ENCODE data around the gene PADI4. TPM values are rescaled to one million over a fixed set of nuclear protein-coding genes. Genes with fewer than 3 reads are reported as not detected.

PADI4 gene
- total and polyA plus RNA-seq, 2 experiments from 2014 or later = 0.45 to 0.52 TPM

DNA sequence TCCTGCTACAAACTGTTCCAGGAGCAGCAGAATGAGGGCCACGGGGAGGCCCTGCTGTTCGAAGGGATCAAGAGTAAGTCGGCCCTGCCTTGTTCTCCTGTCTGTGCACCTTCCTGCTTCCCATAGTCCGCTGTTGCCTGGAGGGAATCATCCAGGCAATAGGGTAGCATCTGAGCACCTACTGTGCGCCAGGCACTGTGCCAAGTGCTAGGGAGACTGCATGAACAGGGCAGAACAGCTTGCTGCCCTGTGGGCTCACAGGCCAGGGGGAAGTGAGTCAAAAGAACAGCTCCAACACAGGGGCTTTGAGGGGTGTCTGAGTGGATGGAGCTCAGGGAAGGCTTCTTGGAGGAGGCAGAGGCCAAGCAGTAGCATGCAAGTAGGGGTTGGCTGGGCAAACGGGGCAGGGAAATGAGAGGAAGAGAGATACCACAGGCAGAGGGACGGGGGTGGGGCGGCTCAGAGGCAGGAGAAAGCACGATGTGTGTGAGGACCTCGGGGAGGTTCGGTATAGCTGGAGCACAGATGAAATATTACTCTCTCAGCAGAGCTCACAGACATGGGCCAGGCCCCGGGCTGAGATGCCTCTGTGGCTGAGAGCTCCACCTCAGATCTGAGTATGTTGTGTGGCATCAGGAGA, 48.5 kb downstream of the PADI4 start:
- Mint-ChIP-seq H3K4me1 (peaks cover 7% of the 10 kb centered on the region; the same call in 2 of the 3 replicates), H3K27ac (no peak overlapping the region), H3K4me3 (no peak overlapping the region), H3K27me3 (ENCODE audit: insufficient read depth, low read depth, poor library complexity) (peaks cover 10% of the 10 kb centered on the region), H3K9me3 (no peaks in the 10 kb centered on the region; the same call in 2 of the 3 replicates), H3K36me3 (ENCODE audit: low read depth) (no peaks in the 10 kb centered on the region)
- peak overlapping the region; percentile 59 for H2AFZ ChIP-seq
- H3F3A ChIP-seq (replicated peaks; ENCODE audit: low read depth) = no peaks in the 10 kb centered on the region
- TF ChIP-seq CTCF (conservative IDR thresholded peaks at IDR 0.05; ENCODE audit: low read depth in 2 of 2) (no peak), CREB1 (CRISPR knock-in tag; IDR thresholded peaks at IDR 0.05; ENCODE audit: low read depth) (no peak), EZH2phosphoT487 (IDR thresholded peaks at IDR 0.05; ENCODE audit: unreplicated experiment) (no peak), NANOG (IDR thresholded peaks at IDR 0.05; ENCODE audit: borderline replicate concordance) (no peak), ZNF331 (CRISPR knock-in tag; IDR thresholded peaks at IDR 0.05; ENCODE audit: low read depth) (no peak), JUNB (IDR thresholded peaks at IDR 0.05; ENCODE audit: unreplicated experiment) (no peak), STAT1 (IDR thresholded peaks at IDR 0.05; ENCODE audit: unreplicated experiment) (no peak)
- TF ChIP-seq, protein P1, sequence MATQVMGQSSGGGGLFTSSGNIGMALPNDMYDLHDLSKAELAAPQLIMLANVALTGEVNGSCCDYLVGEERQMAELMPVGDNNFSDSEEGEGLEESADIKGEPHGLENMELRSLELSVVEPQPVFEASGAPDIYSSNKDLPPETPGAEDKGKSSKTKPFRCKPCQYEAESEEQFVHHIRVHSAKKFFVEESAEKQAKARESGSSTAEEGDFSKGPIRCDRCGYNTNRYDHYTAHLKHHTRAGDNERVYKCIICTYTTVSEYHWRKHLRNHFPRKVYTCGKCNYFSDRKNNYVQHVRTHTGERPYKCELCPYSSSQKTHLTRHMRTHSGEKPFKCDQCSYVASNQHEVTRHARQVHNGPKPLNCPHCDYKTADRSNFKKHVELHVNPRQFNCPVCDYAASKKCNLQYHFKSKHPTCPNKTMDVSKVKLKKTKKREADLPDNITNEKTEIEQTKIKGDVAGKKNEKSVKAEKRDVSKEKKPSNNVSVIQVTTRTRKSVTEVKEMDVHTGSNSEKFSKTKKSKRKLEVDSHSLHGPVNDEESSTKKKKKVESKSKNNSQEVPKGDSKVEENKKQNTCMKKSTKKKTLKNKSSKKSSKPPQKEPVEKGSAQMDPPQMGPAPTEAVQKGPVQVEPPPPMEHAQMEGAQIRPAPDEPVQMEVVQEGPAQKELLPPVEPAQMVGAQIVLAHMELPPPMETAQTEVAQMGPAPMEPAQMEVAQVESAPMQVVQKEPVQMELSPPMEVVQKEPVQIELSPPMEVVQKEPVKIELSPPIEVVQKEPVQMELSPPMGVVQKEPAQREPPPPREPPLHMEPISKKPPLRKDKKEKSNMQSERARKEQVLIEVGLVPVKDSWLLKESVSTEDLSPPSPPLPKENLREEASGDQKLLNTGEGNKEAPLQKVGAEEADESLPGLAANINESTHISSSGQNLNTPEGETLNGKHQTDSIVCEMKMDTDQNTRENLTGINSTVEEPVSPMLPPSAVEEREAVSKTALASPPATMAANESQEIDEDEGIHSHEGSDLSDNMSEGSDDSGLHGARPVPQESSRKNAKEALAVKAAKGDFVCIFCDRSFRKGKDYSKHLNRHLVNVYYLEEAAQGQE (IDR thresholded peaks at IDR 0.05; ENCODE audit: unreplicated experiment) = no peak
- no peaks in the 10 kb centered on the region for H3K4me1 ChIP-seq (ENCODE audit: insufficient read depth)
- H3K4me3 ChIP-seq = no peak overlapping the region
- DNase-seq (ENCODE audit: low spot score) (no peak), ATAC-seq (no peak)
- no peaks in the 10 kb centered on the region for H3K79me2 ChIP-seq (replicated peaks; ENCODE audit: insufficient read depth)
- no peaks in the 10 kb centered on the region for H3K27me3 ChIP-seq (ENCODE audit: insufficient read depth)
- no peak overlapping the region for H3K4me2 ChIP-seq
- no peak overlapping the region for H3K27ac ChIP-seq (ENCODE audit: low read depth)
- no peaks in the 10 kb centered on the region for H3K36me3 ChIP-seq (ENCODE audit: insufficient read depth)
- H3K9me2 ChIP-seq (ENCODE audit: insufficient read depth) = no peaks in the 10 kb centered on the region
- no peaks in the 10 kb centered on the region; the same call in 1 of the 2 replicates for H4K20me1 ChIP-seq (replicated peaks; ENCODE audit: insufficient read depth)

GRCh38 chr1:17358557-17358956, 50.6 kb downstream of the PADI4 start:
- Histone ChIP-seq H3K79me2 (replicated peaks; ENCODE audit: insufficient read depth) (no peaks in the 10 kb centered on the region), H3F3A (replicated peaks; ENCODE audit: low read depth) (no peaks in the 10 kb centered on the region), H3K4me3 (no peak overlapping the region), H3K4me2 (no peak overlapping the region), H2AFZ (peak overlapping the region; percentile 66; the same call in 1 of the 2 replicates), H3K9me2 (ENCODE audit: insufficient read depth) (no peaks in the 10 kb centered on the region), H3K36me3 (ENCODE audit: insufficient read depth) (no peaks in the 10 kb centered on the region), H3K27ac (ENCODE audit: low read depth) (no peak overlapping the region), H3K4me1 (ENCODE audit: insufficient read depth) (no peaks in the 10 kb centered on the region), H4K20me1 (replicated peaks; ENCODE audit: insufficient read depth) (no peaks in the 10 kb centered on the region; the same call in 1 of the 2 replicates), H3K27me3 (ENCODE audit: insufficient read depth) (no peaks in the 10 kb centered on the region)
- DNase-seq (ENCODE audit: low spot score) (no peak), ATAC-seq (no peak)
- no peaks in the 10 kb centered on the region for H3K9me3 Mint-ChIP-seq
- H3K4me1 Mint-ChIP-seq = peaks cover 7% of the 10 kb centered on the region; the same call in 2 of the 3 replicates
- H3K27ac Mint-ChIP-seq = no peak overlapping the region
- peaks cover 7% of the 10 kb centered on the region for H3K27me3 Mint-ChIP-seq (ENCODE audit: insufficient read depth, low read depth, poor library complexity)
- H3K4me3 Mint-ChIP-seq = no peak overlapping the region
- TF ChIP-seq, protein P2, sequence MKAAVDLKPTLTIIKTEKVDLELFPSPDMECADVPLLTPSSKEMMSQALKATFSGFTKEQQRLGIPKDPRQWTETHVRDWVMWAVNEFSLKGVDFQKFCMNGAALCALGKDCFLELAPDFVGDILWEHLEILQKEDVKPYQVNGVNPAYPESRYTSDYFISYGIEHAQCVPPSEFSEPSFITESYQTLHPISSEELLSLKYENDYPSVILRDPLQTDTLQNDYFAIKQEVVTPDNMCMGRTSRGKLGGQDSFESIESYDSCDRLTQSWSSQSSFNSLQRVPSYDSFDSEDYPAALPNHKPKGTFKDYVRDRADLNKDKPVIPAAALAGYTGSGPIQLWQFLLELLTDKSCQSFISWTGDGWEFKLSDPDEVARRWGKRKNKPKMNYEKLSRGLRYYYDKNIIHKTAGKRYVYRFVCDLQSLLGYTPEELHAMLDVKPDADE (IDR thresholded peaks at IDR 0.05) = no peak
- no peak for TF ChIP-seq ZNF331 (CRISPR knock-in tag; IDR thresholded peaks at IDR 0.05; ENCODE audit: low read depth)
- no peaks in the 10 kb centered on the region for H3K36me3 Mint-ChIP-seq (ENCODE audit: low read depth)

Measured in GM23338 (cell line).